Activated naive CD8-positive, alpha-beta T cell treated with anti-CD3 and anti-CD28 coated beads, Interleukin-2, amount 10 ng/mL, durations not matched to agents 7 days and 5 days (primary cell): ENCODE data around the gene WDR7. TPM values are rescaled to one million over a fixed set of nuclear protein-coding genes. Genes with fewer than 3 reads are reported as not detected.
A peak's percentile ranks its signal among the peaks of the same experiment; 100 is the strongest.
"Not testable (repeated sequence)": the region's sequence is repeated elsewhere in the genome, so short reads cannot be mapped to it uniquely, and the experiment has no call there.

ENCODE experiments used
- ATAC-seq: fragments of 150-1000 bp; cut with Tn5 transposase; one replicate; pipeline ENCODE4 v1.10.0; 2021; ENCODE audit warnings: low read depth, moderate library complexity
- POLR2A ChIA-PET: fragments of 350-600 bp; sonication (Branson Sonifier 250); formaldehyde crosslinking; loops from one replicate; lab custom pipeline; 2021; ENCODE audit warnings: antibody characterized with exemption; lab: Charles Lee
- DNase-seq: peaks from one replicate; pipeline ENCODE4 v3.0.0; 2021
- H3K27ac Mint-ChIP-seq: one replicate; pipeline ENCODE4 v1.8.0; 2022; ENCODE audit warnings: mild to moderate bottlenecking, mixed read lengths
- H3K27me3 Mint-ChIP-seq: one replicate; pipeline ENCODE4 v1.8.0; 2022; ENCODE audit warnings: mild to moderate bottlenecking, moderate library complexity, mixed read lengths
- H3K36me3 Mint-ChIP-seq: one replicate; pipeline ENCODE4 v1.8.0; 2021; ENCODE audit warnings: mild to moderate bottlenecking, mixed read lengths
- H3K4me1 Mint-ChIP-seq: one replicate; pipeline ENCODE4 v1.8.0; 2021; ENCODE audit warnings: mixed read lengths
- H3K4me3 Mint-ChIP-seq: one replicate; pipeline ENCODE4 v1.8.0; 2022; ENCODE audit warnings: mild to moderate bottlenecking, moderate library complexity, mixed read lengths
- H3K9me3 Mint-ChIP-seq: one replicate; pipeline ENCODE4 v1.8.0; 2021; ENCODE audit warnings: mixed read lengths
- total RNA-seq, 2 experiments: library from RNA; stranded (reverse); gene quantifications; one replicate each; pipeline ENCODE4 v1.2.3, GENCODE V29; 2021

WDR7 gene
- total RNA-seq, 2 experiments from 2014 or later = 42.8 to 43.1 TPM

GRCh38 chr18:56641714-56642337 lies 9.3 kb upstream of the WDR7 start:
- Mint-ChIP-seq H3K4me1 (peaks cover 18% of the 10 kb centered on the region), H3K4me3 (no peak overlapping the region), H3K9me3 (no peaks in the 10 kb centered on the region), H3K27ac (no peak overlapping the region), H3K36me3 (peaks cover 2% of the 10 kb centered on the region), H3K27me3 (no peaks in the 10 kb centered on the region)
- ATAC-seq (no peak), DNase-seq (no peak)
- POLR2A ChIA-PET = interaction anchor here (5.6 kb wide), 1 partner anchor 10 kb away, joined by 58 read pairs; the partner anchor contains the start of gene WDR7

GRCh38 chr18:56643381-56643780 lies 7.8 kb upstream of the WDR7 start:
- Mint-ChIP-seq H3K36me3 (peaks cover 2% of the 10 kb centered on the region), H3K27ac (no peak overlapping the region), H3K9me3 (no peaks in the 10 kb centered on the region), H3K27me3 (no peaks in the 10 kb centered on the region), H3K4me3 (no peak overlapping the region), H3K4me1 (peaks cover 24% of the 10 kb centered on the region)
- POLR2A ChIA-PET = no interaction called here
- no peak for ATAC-seq
- DNase-seq = no peak

- DNase-seq = no peak
- Mint-ChIP-seq H3K9me3 (no peaks in the 10 kb centered on the region), H3K4me3 (no peak overlapping the region), H3K36me3 (peaks cover 2% of the 10 kb centered on the region), H3K27ac (no peak overlapping the region), H3K27me3 (no peaks in the 10 kb centered on the region), H3K4me1 (peaks cover 22% of the 10 kb centered on the region)
- no peak for ATAC-seq
- POLR2A ChIA-PET = no interaction called here
These were observed 5.6 kb upstream of the WDR7 start for GRCh38 chr18:56645415-56646016.

- H3K36me3 Mint-ChIP-seq = peaks cover 5% of the 10 kb centered on the region
- no peak overlapping the region for H3K4me3 Mint-ChIP-seq
- POLR2A ChIA-PET = interaction anchor here (1.5 to 1.7 kb wide), 2 partner anchors 8 to 9 kb away, joined by 4 to 5 read pairs; no protein-coding TSS in a partner anchor
- ATAC-seq (no peak), DNase-seq (no peak)
- no peaks in the 10 kb centered on the region for H3K9me3 Mint-ChIP-seq
- peak overlapping the region; percentile 72 for H3K27ac Mint-ChIP-seq
- no peaks in the 10 kb centered on the region for H3K27me3 Mint-ChIP-seq
- H3K4me1 Mint-ChIP-seq = peaks cover 26% of the 10 kb centered on the region
These were observed 4.1 kb upstream of the WDR7 start for GRCh38 chr18:56647071-56647470.

- Mint-ChIP-seq H3K4me3 (no peak overlapping the region), H3K36me3 (peaks cover 7% of the 10 kb centered on the region), H3K27me3 (no peaks in the 10 kb centered on the region), H3K4me1 (peaks cover 31% of the 10 kb centered on the region), H3K27ac (no peak overlapping the region), H3K9me3 (no peaks in the 10 kb centered on the region)
- POLR2A ChIA-PET = interaction anchor here (0.5 to 1.7 kb wide), 4 partner anchors 8 to 25 kb away, joined by 4 to 6 read pairs (median 4); no protein-coding TSS in a partner anchor
- ATAC-seq = no peak
- no peak for DNase-seq
These were observed 2.9 kb upstream of the WDR7 start for GRCh38 chr18:56647951-56648893.

- DNase-seq (no peak), ATAC-seq (no peak)
- Mint-ChIP-seq H3K27me3 (no peaks in the 10 kb centered on the region), H3K4me3 (no peak overlapping the region), H3K36me3 (peaks cover 13% of the 10 kb centered on the region), H3K27ac (no peak overlapping the region), H3K4me1 (peaks cover 42% of the 10 kb centered on the region), H3K9me3 (no peaks in the 10 kb centered on the region)
- POLR2A ChIA-PET = interaction anchor here (1.3 to 4.7 kb wide), 3 partner anchors 10 to 973 kb away, joined by 3 to 58 read pairs (median 9); partner anchors contain the start of gene TXNL1
These were observed 1.2 kb upstream of the WDR7 start for GRCh38 chr18:56649996-56650395.

GRCh38 chr18:56651771-56652092 lies 573 bp downstream of the WDR7 start:
- Mint-ChIP-seq H3K36me3 (peaks cover 13% of the 10 kb centered on the region), H3K4me1 (peaks cover 42% of the 10 kb centered on the region), H3K9me3 (no peaks in the 10 kb centered on the region), H3K27me3 (no peaks in the 10 kb centered on the region), H3K27ac (peak overlapping the region; percentile 94), H3K4me3 (peak overlapping the region; percentile 90)
- DNase-seq (no peak), ATAC-seq (no peak)
- POLR2A ChIA-PET = interaction anchor here (1.0 to 4.7 kb wide), 4 partner anchors 10 to 970 kb away, joined by 3 to 58 read pairs (median 8); partner anchors contain the start of genes NARS1 and TXNL1

- Mint-ChIP-seq H3K36me3 (peaks cover 14% of the 10 kb centered on the region), H3K4me3 (peak overlapping the region; percentile 82), H3K27ac (peak overlapping the region; percentile 88), H3K27me3 (no peaks in the 10 kb centered on the region), H3K4me1 (peaks cover 34% of the 10 kb centered on the region), H3K9me3 (no peaks in the 10 kb centered on the region)
- ATAC-seq = peak; percentile 6
- POLR2A ChIA-PET = interaction anchor here (0.7 to 4.7 kb wide), 3 partner anchors 9 to 29 kb away, joined by 3 to 58 read pairs (median 9); partner anchors contain the start of gene TXNL1
- no peak for DNase-seq
These were observed 1.6 kb downstream of the WDR7 start for GRCh38 chr18:56652802-56653201.

- H3K4me3 Mint-ChIP-seq, H3K27ac Mint-ChIP-seq, H3K27me3 Mint-ChIP-seq, DNase-seq, POLR2A ChIA-PET, ATAC-seq, H3K9me3 Mint-ChIP-seq: not testable (repeated sequence)
- H3K36me3 Mint-ChIP-seq = peaks cover 19% of the 10 kb centered on the region
- peaks cover 28% of the 10 kb centered on the region for H3K4me1 Mint-ChIP-seq
These were observed 3.1 kb downstream of the WDR7 start for GRCh38 chr18:56654280-56654679.

- Mint-ChIP-seq H3K27ac (no peak overlapping the region), H3K4me1 (peaks cover 23% of the 10 kb centered on the region), H3K36me3 (peaks cover 20% of the 10 kb centered on the region), H3K27me3 (no peaks in the 10 kb centered on the region), H3K9me3 (no peaks in the 10 kb centered on the region), H3K4me3 (no peak overlapping the region)
- ATAC-seq (no peak), DNase-seq (no peak)
- POLR2A ChIA-PET = interaction anchor here (1.0 kb wide), 1 partner anchor 20 kb away, joined by 3 read pairs; the partner anchor contains the start of gene TXNL1
These were observed 7.1 kb downstream of the WDR7 start for GRCh38 chr18:56658261-56658660.

GRCh38 chr18:56659111-56659510 lies 8.0 kb downstream of the WDR7 start:
- Mint-ChIP-seq H3K36me3 (peaks cover 16% of the 10 kb centered on the region), H3K4me1 (peaks cover 20% of the 10 kb centered on the region), H3K9me3 (no peaks in the 10 kb centered on the region), H3K27ac (no peak overlapping the region), H3K4me3 (no peak overlapping the region), H3K27me3 (no peaks in the 10 kb centered on the region)
- no peak for ATAC-seq
- DNase-seq = no peak
- POLR2A ChIA-PET = interaction anchor here (1.0 kb wide), 1 partner anchor 21 kb away, joined by 3 read pairs; the partner anchor contains the start of gene TXNL1

GRCh38 chr18:56660655-56661054 lies 9.5 kb downstream of the WDR7 start:
- H3K27ac Mint-ChIP-seq = no peak overlapping the region
- no peaks in the 10 kb centered on the region for H3K27me3 Mint-ChIP-seq
- POLR2A ChIA-PET = interaction anchor here (1.4 to 2.2 kb wide), 2 partner anchors 9 to 48 kb away, joined by 3 to 9 read pairs; partner anchors contain the start of gene WDR7
- peaks cover 11% of the 10 kb centered on the region for H3K4me1 Mint-ChIP-seq
- no peak overlapping the region for H3K4me3 Mint-ChIP-seq
- peaks cover 14% of the 10 kb centered on the region for H3K36me3 Mint-ChIP-seq
- no peaks in the 10 kb centered on the region for H3K9me3 Mint-ChIP-seq
- ATAC-seq (no peak), DNase-seq (no peak)
